GM18870 (cell line): Measurements from ENCODE around the gene KCNQ4.

Experiments
- ATAC-seq: cut with Tn5 transposase; IDR thresholded peaks from one replicate; pipeline ENCODE4 v1.9.1; 2021; ENCODE audit warnings: moderate library complexity; ENCODE audit not compliant: unreplicated experiment

The KCNQ4 gene

GRCh38 chr1:40776236-40777072 is 7.1 kb upstream of the KCNQ4 start:
- no peak for ATAC-seq

DNA sequence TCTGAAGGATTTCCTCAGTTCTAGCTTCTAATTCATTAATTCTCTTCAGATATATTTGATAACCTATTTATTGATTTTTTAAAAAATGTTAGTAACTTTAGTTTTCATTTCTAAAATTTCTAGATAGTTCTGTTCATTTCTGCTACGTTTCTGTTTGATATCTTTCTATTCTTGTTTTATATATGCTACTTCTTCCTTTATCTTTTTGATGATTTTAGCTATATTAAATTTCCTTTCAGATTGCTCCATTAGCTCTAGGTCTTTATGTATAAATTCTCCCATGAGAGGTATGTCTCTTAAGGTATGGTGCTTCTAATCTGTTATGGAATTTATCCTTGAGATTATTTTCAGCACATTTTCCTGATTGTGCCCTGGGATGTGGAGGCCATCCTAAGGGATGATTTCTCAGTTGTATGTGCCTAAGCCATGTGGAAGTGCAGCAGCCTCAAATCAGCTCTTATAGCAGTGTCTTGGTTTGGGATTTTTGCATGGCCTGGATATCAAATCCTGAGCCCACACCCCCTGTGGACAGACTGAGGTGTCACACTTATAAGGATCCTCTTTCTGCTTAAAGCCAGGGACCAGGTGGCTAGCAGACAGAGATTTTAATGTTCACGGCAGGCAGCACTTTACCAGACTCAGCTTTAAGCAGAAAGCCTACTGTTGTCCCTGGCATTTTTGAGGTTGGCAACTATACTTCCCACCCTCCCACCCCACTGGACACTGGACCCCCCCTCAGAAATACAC is 6.2 kb upstream of the KCNQ4 start:
- no peak for ATAC-seq

GRCh38 chr1:40780678-40781607 is 2.6 kb upstream of the KCNQ4 start:
- ATAC-seq = no peak

DNA sequence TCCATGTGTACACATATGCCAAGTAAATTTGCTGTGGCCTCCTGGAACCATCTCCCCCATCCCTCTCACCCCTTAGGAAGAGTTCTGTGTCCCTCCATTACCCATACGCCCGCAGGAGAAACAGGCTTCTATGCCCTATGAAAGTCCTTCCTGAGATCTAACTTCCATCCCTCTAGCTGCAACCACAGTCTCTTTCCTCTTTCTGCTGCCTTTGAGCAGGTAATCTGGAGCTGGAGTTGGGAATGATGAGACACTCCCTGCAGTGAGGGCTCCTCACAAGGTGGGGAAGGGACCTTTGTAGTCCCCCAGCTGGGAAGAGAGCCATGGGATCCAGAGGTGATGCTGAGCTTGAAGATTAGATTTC is 2.0 kb upstream of the KCNQ4 start:
- ATAC-seq = no peak

- no peak for ATAC-seq
Observed at GRCh38 chr1:40782371-40782956, 1.1 kb upstream of the KCNQ4 start.

GRCh38 chr1:40784141-40784770 is 669 bp downstream of the KCNQ4 start:
- no peak for ATAC-seq

- no peak for ATAC-seq
Observed at GRCh38 chr1:40784771-40785151, 1.2 kb downstream of the KCNQ4 start.

DNA sequence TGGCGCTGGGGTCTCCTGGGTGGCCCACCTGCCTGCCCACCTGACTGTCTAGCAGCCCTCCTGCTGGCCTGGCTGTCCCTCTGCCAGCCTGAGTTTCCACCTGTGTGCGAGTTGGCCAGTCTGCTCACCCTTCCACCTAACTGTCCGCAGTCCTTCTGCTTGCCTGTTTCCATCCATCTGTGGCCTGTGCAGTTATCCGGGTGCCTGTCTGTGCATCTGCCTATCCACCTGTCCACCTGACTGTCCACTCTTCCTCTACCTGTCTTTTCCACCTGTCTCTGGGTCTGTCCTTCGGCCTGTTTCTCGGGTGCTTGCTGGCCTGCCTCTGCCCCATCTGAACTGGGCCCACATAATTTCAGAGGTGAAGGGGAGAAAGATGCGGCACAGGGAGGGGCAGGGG is 1.9 kb downstream of the KCNQ4 start:
- ATAC-seq = no peak

GRCh38 chr1:40786171-40786994 is 2.8 kb downstream of the KCNQ4 start:
- ATAC-seq = no peak

GRCh38 chr1:40786995-40787705 is 3.6 kb downstream of the KCNQ4 start:
- ATAC-seq = no peak

GRCh38 chr1:40787737-40788560 is 4.4 kb downstream of the KCNQ4 start:
- no peak for ATAC-seq

DNA sequence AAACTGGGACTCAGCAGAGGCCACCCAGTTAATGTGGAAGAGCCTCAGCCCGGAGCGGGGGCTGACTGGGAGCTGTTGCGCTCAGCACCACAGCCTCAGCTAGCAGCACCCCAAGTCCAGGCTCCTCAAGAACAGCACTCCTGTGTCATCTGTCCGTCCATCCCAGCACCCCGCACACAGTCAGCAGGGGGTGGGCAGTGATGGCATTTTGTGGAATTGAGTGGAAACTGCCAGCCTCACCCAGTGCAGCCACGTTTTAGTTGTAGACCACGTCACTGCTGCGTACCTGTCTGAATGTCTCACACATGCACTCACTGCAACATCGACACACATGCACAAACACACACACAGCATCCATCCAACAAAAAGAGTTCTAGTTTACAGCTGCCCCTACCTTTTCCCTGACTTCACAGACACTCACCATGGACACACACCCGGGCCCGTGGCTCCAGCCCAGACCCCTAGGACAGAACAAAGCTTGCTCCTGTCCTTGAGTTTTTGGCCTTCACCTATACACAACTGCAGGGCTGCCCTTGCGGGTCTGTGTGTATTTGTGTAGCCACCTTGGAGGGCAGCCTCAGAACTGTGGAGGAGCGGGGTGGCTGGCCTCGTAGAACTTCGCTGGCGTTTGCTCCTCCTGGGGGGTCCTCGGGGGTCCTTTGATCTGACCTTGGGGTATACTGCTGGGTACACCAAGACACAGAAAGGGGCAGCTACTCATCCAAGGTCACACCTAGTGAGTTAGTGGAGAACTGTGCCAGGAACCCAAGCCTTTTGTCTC is 5.2 kb downstream of the KCNQ4 start:
- ATAC-seq = no peak

GRCh38 chr1:40789342-40789598 is 5.7 kb downstream of the KCNQ4 start:
- ATAC-seq = no peak

DNA sequence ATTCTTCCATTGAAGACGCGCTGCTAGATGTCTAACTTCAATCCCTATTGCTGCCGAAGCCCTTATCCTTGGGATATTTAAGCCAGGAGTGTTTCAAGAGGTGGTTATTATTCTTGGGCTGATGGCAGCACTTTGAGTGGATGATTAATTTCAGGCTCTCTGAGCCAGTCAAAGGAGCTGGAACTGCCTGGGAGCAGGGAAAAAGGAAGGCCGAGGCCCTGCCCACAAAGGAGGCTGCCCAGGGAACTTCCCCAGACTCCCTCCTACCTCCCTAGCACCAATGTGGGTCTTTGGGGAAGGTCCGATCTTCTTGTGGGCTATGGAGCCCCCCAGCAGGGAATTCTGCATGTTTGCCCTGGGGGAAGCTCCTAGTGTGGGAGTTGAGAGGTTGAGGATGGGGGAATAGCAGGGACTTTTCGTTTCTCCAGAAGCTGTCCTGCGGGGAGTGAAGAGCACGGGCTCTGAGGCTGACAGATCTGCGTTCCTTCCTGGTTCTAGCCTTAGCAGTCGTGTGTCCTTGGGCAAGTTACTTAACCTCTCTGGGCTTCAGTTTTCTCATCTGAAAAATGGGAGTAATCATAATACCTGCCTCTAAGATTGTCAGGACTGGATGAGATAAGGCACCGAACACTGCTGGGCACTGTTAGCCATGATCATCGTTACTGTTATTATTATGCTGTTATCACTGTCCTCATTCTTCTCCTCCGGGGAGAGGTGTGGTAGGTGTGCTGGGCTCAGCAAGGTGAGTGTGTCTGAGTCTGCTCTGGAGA is 6.3 kb downstream of the KCNQ4 start:
- ATAC-seq = no peak

- ATAC-seq = no peak
Observed at GRCh38 chr1:40792036-40792435, 8.4 kb downstream of the KCNQ4 start.

DNA sequence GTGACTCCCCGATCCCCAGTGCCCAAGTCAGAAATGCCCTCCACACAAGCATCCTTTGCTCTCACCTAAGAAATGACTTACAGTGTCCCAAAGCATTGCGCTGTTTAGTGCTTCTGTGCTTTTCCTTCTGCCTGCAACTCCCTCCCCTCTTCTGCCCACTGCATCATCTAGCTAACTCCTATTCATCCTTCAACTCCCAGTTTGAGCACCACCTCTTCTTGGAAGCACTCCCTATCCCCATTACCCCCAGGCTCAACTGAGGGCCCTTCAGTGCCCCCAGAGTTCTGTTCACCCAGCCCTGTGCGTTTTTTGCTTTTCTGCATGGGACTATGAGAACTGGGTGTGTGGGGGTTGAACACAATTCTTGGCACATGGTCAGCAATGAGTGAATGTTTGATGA is 10.0 kb downstream of the KCNQ4 start:
- ATAC-seq = no peak

DNA sequence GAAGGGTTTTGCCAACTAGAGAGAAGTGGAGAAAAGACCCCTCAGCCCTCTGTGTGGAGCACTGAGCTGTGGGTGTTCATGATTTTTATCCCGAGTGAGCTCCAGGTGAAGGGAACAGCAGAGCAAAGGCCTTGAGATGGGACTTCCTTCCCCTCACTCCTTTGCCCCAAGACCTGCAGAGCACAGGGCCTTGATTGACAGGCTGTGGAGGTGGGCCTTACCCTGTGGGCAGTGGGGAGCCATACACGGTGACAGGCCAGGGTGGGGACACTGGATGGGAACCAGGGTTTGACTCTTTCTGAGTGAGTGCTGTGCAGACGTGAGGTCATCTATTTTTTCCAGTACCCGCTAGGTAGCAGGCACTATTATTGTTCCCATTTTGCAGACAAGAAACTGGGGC is 10.5 kb downstream of the KCNQ4 start:
- no peak for ATAC-seq
